Transverse colon (tissue), 4 donors: ENCODE measurements around the gene PRKCH. TPM values are rescaled to one million over a fixed set of nuclear protein-coding genes. Genes with fewer than 3 reads are reported as not detected.

Source experiments
- DNase-seq: peaks from one replicate; pipeline ENCODE4 v3.0.0-alpha.2; 2019
- H3K27ac ChIP-seq, 4 donors: fragments of 200-600 bp; sonication (generic); 2 replicates each; pipeline ENCODE4 v1.5.1; 2016 to 2018; ENCODE audit warnings: inconsistent platforms in 4 of 4
- H3K27me3 ChIP-seq: fragments of 200-600 bp; sonication (generic); 2 replicates; pipeline ENCODE4 v1.5.1; 2017; ENCODE audit warnings: inconsistent platforms
- H3K36me3 ChIP-seq, 4 donors: fragments of 200-600 bp; sonication (generic); 2 replicates each; pipeline ENCODE4 v1.5.1; 2017 to 2019; ENCODE audit warnings: inconsistent platforms in 4 of 4
- H3K4me1 ChIP-seq, 4 donors: fragments of 200-600 bp; sonication (generic); 2 replicates each; pipeline ENCODE4 v1.5.1; 2017 to 2020; ENCODE audit warnings: inconsistent platforms in 4 of 4
- H3K4me3 ChIP-seq, 4 donors: fragments of 200-600 bp; sonication (generic); 1 replicate in 1 of 4; 2 replicates in 3 of 4; pipeline versions ENCODE4 v1.5.1 to v1.6.1; 2017 to 2019; ENCODE audit warnings: inconsistent platforms in 4 of 4
- H3K9me3 ChIP-seq, 2 donors: fragments of 200-600 bp; sonication (generic); 2 replicates each; pipeline ENCODE4 v1.5.1; 2017 to 2019; ENCODE audit warnings: inconsistent platforms in 2 of 2
- EP300 ChIP-seq: sonication (generic); formaldehyde crosslinking; IDR thresholded peaks from one replicate; pipeline ENCODE4 v1.6.1; 2017; ENCODE audit warnings: antibody characterized with exemption, low read depth
- POLR2A ChIP-seq: fragments of 450-650 bp; IDR thresholded peaks from one replicate; pipeline ENCODE4 v1.6.1; 2016; ENCODE audit warnings: antibody characterized with exemption, mild to moderate bottlenecking, moderate library complexity
- POLR2AphosphoS5 ChIP-seq, 3 donors: sonication (generic); formaldehyde crosslinking; IDR thresholded peaks; one replicate each; pipeline ENCODE4 v1.6.1; 2016; ENCODE audit warnings: antibody characterized with exemption in 3 of 3
- WGBS, 2 donors: methylation state at CpG; one replicate each; pipeline ENCODE4 v1.1.5; 2018; ENCODE audit warnings: low coverage in 1 of 2; 5-methylcytosine and 5-hydroxymethylcytosine counted together
- in situ Hi-C, 4 donors: fragments of 200-750 bp; cut with MboI; loops; one replicate each; pipeline versions ENCODE4 v1.15.0 to v1.15.1; 2017; ENCODE audit warnings: low sequenced_read_pairs in 3 of 4, low pct_ligation_motif_present in 1 of 4, low pct_unique_long_range_greater_than_20kb in 1 of 4
- intact Hi-C: fragments of 100-400 bp; cut with DNase I; formaldehyde crosslinking; loops from one replicate; pipeline ENCODE4 v1.15.1; 2023; ENCODE audit warnings: low total_unique reads
- total RNA-seq, 4 donors: library from RNA; depleted of rRNA; stranded (reverse); fragments of >200 nt; gene quantifications; one replicate each; pipeline ENCODE4 v1.1.0, GENCODE V29; 2016
- TF ChIP-seq, protein P1 (sequence below), 5 experiments: fragments of 200-600 bp in 3 of 5; fragments of 450-650 bp in 2 of 5; sonication (generic) in 3 of 5; IDR thresholded peaks; 1 replicate in 2 of 5; 2 replicates in 3 of 5; pipeline ENCODE4 v1.5.1; 2016 to 2017; ENCODE audit warnings: antibody characterized with exemption in 5 of 5, inconsistent platforms in 3 of 5, mild to moderate bottlenecking in 2 of 5, moderate library complexity in 1 of 5

The PRKCH gene
- total RNA-seq, 4 donors from 2014 or later, result 12.4 to 38.9 (median 27.0) TPM

DNA sequence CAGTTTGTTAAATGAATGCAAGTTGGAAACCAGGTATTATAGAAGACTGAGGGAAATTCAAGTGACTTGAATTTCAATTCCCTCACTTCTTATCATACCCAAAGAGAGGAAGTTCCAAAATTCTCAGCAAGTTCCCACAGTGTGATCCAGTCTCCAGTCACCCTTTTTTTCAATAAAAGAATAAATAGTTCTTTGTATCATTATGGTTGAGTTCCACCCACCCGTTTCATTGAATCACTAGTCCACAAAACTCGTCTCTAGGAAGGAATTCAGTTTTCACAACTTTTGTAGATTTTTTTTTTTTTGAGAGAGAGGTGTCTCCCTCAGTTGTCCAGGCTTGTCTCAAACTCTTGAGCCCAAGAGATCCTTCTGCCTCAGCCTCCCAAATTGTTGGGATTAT lies 38.6 kb upstream of the PRKCH start:
- intact Hi-C loops (no loop called here), in situ Hi-C loops (loop anchor here in 3 of 4 donors (25.0 kb wide), 2 partner anchors 455 to 555 kb away; no protein-coding TSS in a partner anchor)
- Histone ChIP-seq H3K36me3 (no peaks in the 10 kb centered on the region), H3K9me3 (no peaks in the 10 kb centered on the region), H3K4me1 (peaks cover 0 to 44% (median 11%) of the 10 kb centered on the region in 4 donors), H3K27me3 (peaks cover 18% of the 10 kb centered on the region), H3K27ac (no peak overlapping the region), H3K4me3 (no peak overlapping the region)
- 77 to 86% methylated on average over 2 of the region's 2 CpGs for WGBS, 2 donors
- no peak for DNase-seq
- TF ChIP-seq, protein P1, sequence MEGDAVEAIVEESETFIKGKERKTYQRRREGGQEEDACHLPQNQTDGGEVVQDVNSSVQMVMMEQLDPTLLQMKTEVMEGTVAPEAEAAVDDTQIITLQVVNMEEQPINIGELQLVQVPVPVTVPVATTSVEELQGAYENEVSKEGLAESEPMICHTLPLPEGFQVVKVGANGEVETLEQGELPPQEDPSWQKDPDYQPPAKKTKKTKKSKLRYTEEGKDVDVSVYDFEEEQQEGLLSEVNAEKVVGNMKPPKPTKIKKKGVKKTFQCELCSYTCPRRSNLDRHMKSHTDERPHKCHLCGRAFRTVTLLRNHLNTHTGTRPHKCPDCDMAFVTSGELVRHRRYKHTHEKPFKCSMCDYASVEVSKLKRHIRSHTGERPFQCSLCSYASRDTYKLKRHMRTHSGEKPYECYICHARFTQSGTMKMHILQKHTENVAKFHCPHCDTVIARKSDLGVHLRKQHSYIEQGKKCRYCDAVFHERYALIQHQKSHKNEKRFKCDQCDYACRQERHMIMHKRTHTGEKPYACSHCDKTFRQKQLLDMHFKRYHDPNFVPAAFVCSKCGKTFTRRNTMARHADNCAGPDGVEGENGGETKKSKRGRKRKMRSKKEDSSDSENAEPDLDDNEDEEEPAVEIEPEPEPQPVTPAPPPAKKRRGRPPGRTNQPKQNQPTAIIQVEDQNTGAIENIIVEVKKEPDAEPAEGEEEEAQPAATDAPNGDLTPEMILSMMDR (IDR thresholded peaks at IDR 0.05), result no peak
- TF ChIP-seq EP300, result no peak
- no peak for TF ChIP-seq POLR2A
- no peak for TF ChIP-seq POLR2AphosphoS5 (IDR thresholded peaks at IDR 0.05)

GRCh38 chr14:61284001-61284400 lies 37.4 kb upstream of the PRKCH start:
- peak overlapping the region in 1 of 4 donors; percentile 37 for H3K27ac ChIP-seq
- intact Hi-C loops (no loop called here), in situ Hi-C loops (loop anchor here in 3 of 4 donors (25.0 kb wide), 2 partner anchors 453 to 553 kb away; no protein-coding TSS in a partner anchor)
- H3K4me3 ChIP-seq, result peak overlapping the region in 1 of 4 donors; percentile 3
- WGBS, 2 donors, result 50 to 54% methylated on average over 1 to 3 of the region's 3 CpGs
- H3K27me3 ChIP-seq, result peaks cover 18% of the 10 kb centered on the region
- TF ChIP-seq, protein P1 (IDR thresholded peaks at IDR 0.05), result no peak
- TF ChIP-seq POLR2A (no peak), EP300 (no peak), POLR2AphosphoS5 (IDR thresholded peaks at IDR 0.05) (no peak)
- H3K4me1 ChIP-seq, result peaks cover 0 to 44% (median 11%) of the 10 kb centered on the region in 4 donors
- no peak for DNase-seq
- H3K9me3 ChIP-seq, result no peaks in the 10 kb centered on the region
- H3K36me3 ChIP-seq, result no peaks in the 10 kb centered on the region

GRCh38 chr14:61285364-61285763 lies 36.0 kb upstream of the PRKCH start:
- in situ Hi-C loops, result loop anchor here in 3 of 4 donors (25.0 kb wide), 2 partner anchors 452 to 552 kb away; no protein-coding TSS in a partner anchor
- H3K27ac ChIP-seq, result peak overlapping the region in 2 of 4 donors; percentile 18 to 41
- 37 to 59% methylated on average over 3 to 4 of the region's 4 CpGs for WGBS, 2 donors
- peaks cover 0 to 44% (median 11%) of the 10 kb centered on the region in 4 donors for H3K4me1 ChIP-seq
- H3K36me3 ChIP-seq, result no peaks in the 10 kb centered on the region
- intact Hi-C loops, result no loop called here
- TF ChIP-seq POLR2A, result no peak
- no peak for TF ChIP-seq POLR2AphosphoS5 (IDR thresholded peaks at IDR 0.05)
- TF ChIP-seq EP300, result no peak
- TF ChIP-seq, protein P1 (IDR thresholded peaks at IDR 0.05), result no peak
- H3K9me3 ChIP-seq, result no peaks in the 10 kb centered on the region
- H3K27me3 ChIP-seq, result peaks cover 11% of the 10 kb centered on the region
- no peak overlapping the region for H3K4me3 ChIP-seq
- no peak for DNase-seq

DNA sequence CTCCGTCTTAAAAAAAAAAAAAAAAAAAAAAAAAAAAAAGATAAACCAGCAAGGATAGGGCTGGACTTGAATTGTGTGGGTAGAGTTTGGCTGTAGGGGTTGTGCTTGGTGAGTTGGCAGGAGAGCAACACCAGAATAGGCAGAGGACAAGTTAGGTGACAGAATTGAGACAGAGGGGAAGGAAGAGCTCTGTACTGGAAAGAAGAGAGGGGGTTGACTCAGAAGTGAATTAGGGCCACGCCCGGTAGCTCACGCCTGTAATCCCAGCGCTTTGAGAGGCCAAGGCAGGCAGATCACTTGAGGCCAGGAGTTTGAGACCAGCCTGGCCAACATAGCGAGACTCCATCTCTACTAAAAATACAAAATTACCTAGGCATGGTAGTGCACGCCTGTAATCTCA lies 34.2 kb upstream of the PRKCH start:
- Histone ChIP-seq H3K36me3 (no peaks in the 10 kb centered on the region), H3K27ac (no peak overlapping the region), H3K4me1 (peaks cover 0 to 41% (median 11%) of the 10 kb centered on the region in 4 donors), H3K4me3 (no peak overlapping the region), H3K9me3 (no peaks in the 10 kb centered on the region), H3K27me3 (no peaks in the 10 kb centered on the region)
- TF ChIP-seq, protein P1 (IDR thresholded peaks at IDR 0.05), result no peak
- TF ChIP-seq POLR2AphosphoS5 (IDR thresholded peaks at IDR 0.05), result no peak
- TF ChIP-seq POLR2A, result no peak
- no peak for TF ChIP-seq EP300
- intact Hi-C loops, result no loop called here
- WGBS, 2 donors, result 68 to 93% methylated on average over 3 to 7 of the region's 7 CpGs
- in situ Hi-C loops, result loop anchor here in 3 of 4 donors (25.0 kb wide), 2 partner anchors 450 to 550 kb away; no protein-coding TSS in a partner anchor
- no peak for DNase-seq
